HG02678 (cell line): ENCODE data around the gene OARD1.
"Not testable (repeated sequence)": the region's sequence is repeated elsewhere in the genome, so short reads cannot be mapped to it uniquely, and the experiment has no call there.

Experiments used
- ATAC-seq: cut with Tn5 transposase; IDR thresholded peaks from one replicate; pipeline ENCODE4 v1.9.1; 2021; ENCODE audit warnings: mild to moderate bottlenecking, moderate library complexity; ENCODE audit not compliant: unreplicated experiment

Gene OARD1

DNA sequence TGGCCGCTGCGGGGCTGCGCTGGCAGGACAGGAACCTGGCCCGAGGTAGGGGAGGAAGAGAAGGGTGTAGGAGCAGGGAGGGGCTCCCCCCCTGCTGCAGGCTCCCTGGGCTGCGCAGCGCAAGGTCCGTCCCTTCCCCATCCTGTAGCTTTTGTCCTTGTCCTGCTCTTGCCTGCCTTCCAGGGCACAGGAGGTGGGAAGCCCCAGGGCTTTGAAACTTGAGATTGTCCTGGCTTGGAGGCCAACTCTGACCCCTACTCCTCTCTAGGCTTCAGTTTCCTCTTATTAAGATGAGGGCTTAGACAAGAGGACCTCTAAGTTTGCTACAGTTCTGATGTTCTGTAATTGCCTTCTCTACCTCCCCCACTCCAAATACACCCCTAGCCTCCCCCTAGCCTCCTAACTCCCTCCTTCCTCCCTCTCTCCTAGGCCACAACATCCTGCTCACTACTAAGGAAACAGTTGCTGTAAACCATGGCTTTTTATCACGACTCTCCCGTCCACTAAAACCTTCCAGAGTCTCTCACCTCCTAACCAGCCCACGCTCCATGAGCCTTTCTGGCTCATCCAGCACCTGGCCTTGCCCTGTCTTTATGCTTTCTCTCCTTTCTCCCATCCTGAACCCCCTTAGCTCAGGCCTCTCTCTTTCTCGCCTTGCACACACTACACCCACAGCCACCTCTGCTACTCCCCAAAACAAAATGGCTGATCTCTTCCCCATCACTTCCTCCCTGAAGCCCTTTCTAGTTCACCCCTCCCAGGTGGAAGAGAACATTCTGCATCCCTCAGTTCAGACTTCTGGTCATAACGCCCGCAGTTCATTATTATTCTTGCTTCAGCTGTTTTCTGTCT lies 43.4 kb downstream of the OARD1 start:
- peak; percentile 52 for ATAC-seq

DNA sequence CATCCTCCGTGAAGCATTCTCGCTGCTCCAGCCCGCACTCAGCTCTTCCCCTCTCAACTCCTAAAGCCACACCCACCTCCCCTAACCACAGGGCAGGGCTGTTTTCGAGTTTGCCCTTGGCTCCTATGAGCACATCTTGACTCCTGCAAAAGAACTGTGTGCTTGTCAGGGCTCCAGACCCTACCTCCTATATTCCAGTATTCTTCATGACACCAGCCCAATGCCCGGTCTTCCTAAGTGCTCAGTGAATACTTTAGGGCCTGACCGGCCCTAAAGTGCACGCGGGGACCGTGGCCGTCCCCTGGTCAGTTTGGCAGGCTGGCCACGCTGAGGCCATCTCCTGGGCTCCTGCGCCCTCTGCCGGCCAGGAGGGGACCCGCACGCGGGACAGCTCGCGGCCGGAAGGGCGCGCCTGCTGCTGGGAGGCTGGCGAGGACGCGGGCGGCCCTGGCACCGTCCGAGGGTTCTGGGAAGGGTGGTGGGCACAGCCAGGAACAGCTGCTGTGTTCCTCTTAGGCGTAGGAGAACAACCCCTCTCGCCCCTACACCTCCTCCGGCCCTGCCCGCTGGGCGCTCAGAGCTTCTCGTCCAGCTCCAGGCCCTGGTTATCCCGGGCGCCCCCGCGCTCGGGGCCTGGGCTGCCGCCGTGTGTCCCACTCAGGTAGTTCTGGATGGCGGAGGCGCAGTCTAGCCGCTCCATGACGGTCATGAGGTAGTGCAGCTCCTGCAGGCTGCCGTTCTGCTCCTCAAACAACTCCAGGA lies 44.2 kb downstream of the OARD1 start:
- ATAC-seq: peak; percentile 86

DNA sequence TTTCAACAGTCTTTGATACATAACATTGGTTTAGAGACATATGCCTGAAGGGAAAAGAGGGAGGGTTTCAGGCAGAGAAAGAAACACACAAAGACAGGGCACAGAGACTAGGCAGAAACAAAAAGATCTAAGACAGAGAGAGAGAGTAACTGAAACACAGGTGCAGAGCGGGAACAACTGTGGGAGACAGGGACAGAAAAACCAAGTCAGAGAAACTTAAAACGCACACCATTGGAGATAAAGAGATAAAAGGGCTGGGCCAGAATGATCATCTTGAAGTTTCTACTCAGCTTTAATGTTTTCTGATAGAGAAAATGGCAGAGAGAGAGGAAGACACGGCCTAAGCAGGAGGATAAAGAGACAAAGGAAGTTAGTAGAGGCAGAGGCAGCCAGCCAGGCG lies 44.9 kb downstream of the OARD1 start:
- no peak for ATAC-seq

DNA sequence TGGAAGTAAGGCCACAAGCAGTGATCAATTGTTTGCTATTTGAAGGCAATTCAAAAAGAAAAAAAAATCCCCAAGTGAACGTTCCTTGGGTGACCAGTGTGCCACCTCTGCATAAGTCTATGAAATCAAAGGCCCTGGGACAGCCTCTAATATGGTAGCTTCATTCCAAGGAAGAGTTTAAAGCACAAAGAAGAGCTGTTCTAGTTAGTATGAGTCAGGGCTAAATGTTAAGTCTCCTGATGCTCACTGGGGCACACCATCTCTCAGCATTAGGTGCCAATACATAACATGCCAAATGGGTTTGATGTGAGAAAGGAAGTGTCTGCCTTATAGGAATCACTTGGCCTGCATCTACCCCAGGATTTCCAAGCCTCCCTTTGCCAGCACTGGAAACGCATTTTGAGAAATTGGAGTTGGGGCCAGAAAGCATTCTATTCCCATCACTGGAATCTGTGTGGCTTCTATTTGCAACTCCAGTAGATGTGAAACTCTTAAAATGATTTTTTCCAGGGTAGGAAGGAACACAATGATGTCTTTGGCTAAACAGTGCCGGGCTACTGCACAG lies 46.1 kb downstream of the OARD1 start:
- ATAC-seq: no peak

DNA sequence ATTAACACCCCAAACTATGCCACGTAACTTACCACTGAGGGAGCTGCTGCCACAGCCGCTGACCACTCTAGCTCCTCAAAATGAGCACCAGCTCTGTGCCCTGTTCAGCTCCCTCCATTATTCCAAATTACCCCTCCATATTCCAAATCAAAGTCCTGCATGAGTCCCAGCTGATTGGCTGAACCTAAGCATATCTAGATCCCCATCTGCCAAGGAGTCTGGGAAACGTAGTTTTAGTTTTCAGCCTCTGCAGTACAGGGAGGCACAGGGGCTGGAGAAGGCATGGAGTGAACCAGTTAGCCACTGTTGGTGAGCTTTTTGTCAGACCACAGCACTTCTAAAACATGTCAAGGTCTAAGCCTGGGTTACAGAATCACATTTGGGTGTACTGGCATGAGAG lies 49.0 kb downstream of the OARD1 start:
- ATAC-seq: no peak

DNA sequence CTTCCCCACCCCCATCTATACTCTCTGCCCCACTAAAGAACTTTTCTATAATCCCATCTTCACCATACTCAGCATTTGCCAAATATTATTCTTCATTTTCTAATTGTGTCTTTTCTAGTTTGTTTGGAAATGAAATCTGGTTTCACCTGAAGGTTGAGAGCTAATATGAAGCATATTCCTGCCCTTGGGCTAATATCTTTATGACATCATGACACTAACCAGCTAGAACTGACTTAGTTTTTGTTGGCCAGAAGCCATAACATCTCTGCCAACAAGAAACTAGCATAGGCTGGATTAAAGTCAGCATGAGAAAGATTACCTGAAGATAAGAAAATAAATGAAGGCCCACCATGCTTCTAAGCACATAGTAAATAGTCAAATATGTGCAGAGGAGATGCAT lies 49.9 kb downstream of the OARD1 start:
- no peak for ATAC-seq

DNA sequence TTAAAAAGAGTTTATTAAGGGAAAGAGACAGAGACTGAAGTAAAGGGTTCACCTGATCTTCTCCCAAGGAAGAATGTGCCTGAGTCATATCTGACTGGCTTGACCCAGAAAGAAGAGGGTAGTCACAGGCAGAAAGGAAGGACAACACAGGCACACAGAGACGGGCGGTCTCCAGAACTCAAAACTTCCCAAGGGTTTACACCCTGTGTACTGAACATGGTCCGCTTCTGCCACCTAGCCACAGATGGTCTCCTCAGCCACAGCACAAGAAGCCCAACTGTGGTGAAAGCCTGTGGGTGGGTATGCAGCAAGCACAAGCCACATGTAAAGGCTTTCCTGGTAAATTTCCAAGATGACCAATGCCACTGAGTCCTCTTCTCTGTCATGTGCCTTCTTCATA lies 50.3 kb downstream of the OARD1 start:
- ATAC-seq: no peak

DNA sequence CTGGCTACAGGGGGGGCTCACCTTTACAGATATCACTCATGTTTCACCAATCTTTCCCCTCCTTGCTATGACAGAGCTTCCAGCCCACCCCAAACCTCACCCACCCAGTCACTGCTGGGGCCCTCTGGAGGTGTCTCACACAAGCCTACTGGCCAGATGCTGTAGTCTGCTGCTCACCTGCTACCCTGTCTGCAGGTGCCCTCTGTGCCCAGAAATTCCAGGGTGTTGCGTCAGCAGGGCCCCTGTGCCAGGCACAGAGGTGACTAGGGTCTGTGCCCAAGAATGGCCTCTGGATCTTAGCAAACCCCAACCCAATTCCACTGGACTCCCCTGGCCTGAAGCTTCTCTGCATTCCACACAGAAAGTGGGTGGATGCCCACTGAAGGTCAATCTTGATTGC lies 54.5 kb downstream of the OARD1 start:
- ATAC-seq: no peak

DNA sequence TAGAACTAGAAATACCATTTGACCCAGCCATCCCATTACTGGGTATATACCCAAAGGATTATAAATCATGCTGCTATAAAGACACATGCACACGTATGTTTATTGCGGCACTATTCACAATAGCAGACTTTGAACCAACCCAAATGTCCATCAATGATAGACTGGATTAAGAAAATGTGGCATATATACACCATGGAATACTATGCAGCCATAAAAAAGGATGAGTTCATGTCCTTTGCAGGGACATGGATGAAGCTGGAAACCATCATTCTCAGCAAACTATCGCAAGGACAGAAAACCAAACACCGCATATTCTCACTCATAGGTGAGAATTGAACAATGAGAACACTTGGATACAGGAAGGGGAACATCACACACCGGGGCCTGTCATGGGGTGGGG lies 56.3 kb downstream of the OARD1 start:
- not testable (repeated sequence) for ATAC-seq

DNA sequence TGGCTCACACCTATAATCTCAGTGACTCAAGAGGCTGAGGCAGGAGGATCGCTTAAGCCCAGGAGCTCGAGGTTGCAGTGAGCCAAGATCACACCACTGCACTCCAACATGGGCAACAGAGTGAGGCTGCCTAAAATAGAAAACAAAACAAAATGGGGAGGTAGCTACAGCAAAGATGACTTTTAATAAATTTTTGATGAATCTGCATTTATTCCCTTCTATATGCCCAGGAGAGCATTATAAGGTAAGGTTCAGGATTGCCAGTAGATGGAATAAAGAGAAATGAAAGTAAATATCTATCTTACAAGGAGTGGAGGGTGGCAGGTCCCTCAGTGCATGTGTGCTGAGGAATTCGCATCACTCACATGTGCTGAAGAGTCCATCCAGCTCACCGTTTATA lies 57.4 kb downstream of the OARD1 start:
- no peak for ATAC-seq
